Fibroblast of pulmonary artery (primary cell): Measurements from ENCODE around the gene PCSK2.

ENCODE experiments used
- DNase-seq: peaks from one replicate; pipeline ENCODE4 v3.0.0-alpha.2; 2010; ENCODE audit warnings: low read depth
- H3K4me3 ChIP-seq: replicated peaks from 2 replicates; pipeline ENCODE4 v1.5.1; 2011; ENCODE audit warnings: low read depth, mild to moderate bottlenecking, control low read depth, low read length, moderate library complexity
- CTCF ChIP-seq: IDR thresholded peaks from 2 replicates; pipeline ENCODE4 v1.5.1; 2011; ENCODE audit warnings: mild to moderate bottlenecking, control low read depth, low read length, inconsistent platforms; ENCODE audit errors: missing control alignments

PCSK2 gene

GRCh38 chr20:17445543-17445942, 218.7 kb downstream of the PCSK2 start:
- no peak for DNase-seq
- TF ChIP-seq CTCF = no peak

DNA sequence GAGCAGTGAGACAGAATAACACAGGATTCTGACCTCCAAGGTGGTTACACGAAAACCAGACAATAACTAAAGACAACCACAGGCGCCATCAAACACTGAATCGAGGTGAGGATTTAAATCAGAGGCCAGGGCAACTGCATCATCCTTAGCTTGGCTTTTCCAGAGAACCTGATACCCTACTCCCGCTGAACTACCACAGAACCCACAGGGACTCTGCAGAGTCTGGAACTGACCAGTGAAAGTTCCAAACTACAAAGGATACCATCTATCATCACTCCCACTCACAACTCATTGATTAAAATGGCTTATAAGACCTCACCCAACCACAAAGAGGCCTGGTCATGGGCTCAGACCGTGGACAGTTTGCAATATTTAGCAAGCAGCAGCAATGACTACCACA, 219.3 kb downstream of the PCSK2 start:
- no peak for TF ChIP-seq CTCF
- no peak for DNase-seq
- no peak overlapping the region for H3K4me3 ChIP-seq

More at GRCh38 chr20:17445543-17445942, 218.7 kb downstream of the PCSK2 start:
- no peak overlapping the region for H3K4me3 ChIP-seq

DNA sequence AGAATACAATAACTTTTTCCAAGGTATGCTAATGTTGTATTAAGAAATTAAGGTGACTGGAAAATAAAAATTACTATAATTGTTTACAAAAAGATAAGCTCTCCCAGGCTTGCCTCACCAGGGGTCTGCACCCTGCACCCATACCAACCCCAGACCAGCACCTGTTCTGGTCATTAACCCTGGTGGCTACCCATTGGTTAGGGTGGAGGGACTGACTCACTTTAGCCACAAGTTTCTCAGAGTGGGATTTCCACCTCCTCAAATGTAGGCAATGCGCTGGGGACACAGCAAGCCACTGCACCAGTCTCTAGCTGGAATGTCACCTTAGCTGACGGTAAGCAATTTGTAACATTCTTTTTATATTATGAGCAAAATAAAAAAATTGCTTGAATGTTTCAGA, 221.2 kb downstream of the PCSK2 start:
- no peak for TF ChIP-seq CTCF
- no peak overlapping the region for H3K4me3 ChIP-seq
- no peak for DNase-seq

- no peak overlapping the region for H3K4me3 ChIP-seq
- DNase-seq = no peak
- no peak for TF ChIP-seq CTCF
These were observed 222.2 kb downstream of the PCSK2 start for GRCh38 chr20:17449031-17449430.

DNA sequence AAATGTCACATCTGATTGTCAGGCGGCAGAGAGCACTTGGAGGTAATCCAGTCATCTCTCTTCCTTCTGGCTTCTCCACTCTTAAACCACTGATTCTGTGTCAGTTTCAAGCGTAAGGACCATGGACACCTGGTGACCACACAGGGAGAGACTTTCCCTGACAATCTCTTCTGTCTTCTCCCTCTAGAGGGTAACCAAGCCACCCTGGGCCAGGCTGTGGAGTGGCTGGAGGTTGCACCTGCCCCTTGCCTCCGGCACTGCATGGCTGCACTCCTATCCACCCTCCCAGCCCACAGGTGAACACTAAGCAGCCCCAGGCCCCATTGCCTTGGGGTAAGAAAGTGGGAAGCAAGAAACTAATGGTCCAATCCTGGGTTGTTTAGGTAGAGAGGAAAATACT, 225.6 kb downstream of the PCSK2 start:
- no peak for DNase-seq
- H3K4me3 ChIP-seq = no peak overlapping the region
- TF ChIP-seq CTCF = no peak

- no peak for TF ChIP-seq CTCF
- H3K4me3 ChIP-seq = no peak overlapping the region
- no peak for DNase-seq
These were observed 226.8 kb downstream of the PCSK2 start for GRCh38 chr20:17453592-17453991.

- no peak overlapping the region for H3K4me3 ChIP-seq
- TF ChIP-seq CTCF = no peak
- DNase-seq = no peak
These were observed 229.4 kb downstream of the PCSK2 start for GRCh38 chr20:17456279-17456678.
